MM.1S (cell line): ENCODE measurements around the gene LPCAT3.
"Not testable (repeated sequence)": the region's sequence is repeated elsewhere in the genome, so short reads cannot be mapped to it uniquely, and the experiment has no call there.

ENCODE experiments used
- DNase-seq: peaks from one replicate; pipeline ENCODE4 v3.0.0-alpha.2; 2015
- H2AFZ ChIP-seq: fragments of 300-600 bp; sonication (generic); 2 replicates; pipeline ENCODE4 v1.6.0; 2016; ENCODE audit warnings: antibody characterized with exemption, low read length
- H3F3A ChIP-seq: fragments of 300-600 bp; sonication (generic); 2 replicates; pipeline ENCODE4 v1.6.1; 2016; ENCODE audit warnings: mild to moderate bottlenecking, antibody characterized with exemption, low read length, moderate library complexity, mixed read lengths; ENCODE audit not compliant: insufficient read depth
- H3K27ac ChIP-seq: fragments of 300-600 bp; sonication (generic); 2 replicates; pipeline ENCODE4 v1.5.1; 2016; ENCODE audit warnings: mild to moderate bottlenecking, low read length
- H3K27me3 ChIP-seq: fragments of 300-600 bp; sonication (generic); replicated peaks from 2 replicates; pipeline ENCODE4 v1.6.0; 2016; ENCODE audit warnings: low read length; ENCODE audit not compliant: insufficient read depth
- H3K36me3 ChIP-seq: fragments of 300-600 bp; sonication (generic); replicated peaks from 2 replicates; pipeline ENCODE4 v1.6.1; 2016; ENCODE audit warnings: mild to moderate bottlenecking, low read length, mixed read lengths; ENCODE audit not compliant: insufficient read depth
- H3K4me1 ChIP-seq: fragments of 300-600 bp; sonication (generic); 2 replicates; pipeline ENCODE4 v1.6.1; 2016; ENCODE audit warnings: low read length, mixed read lengths
- H3K4me2 ChIP-seq: fragments of 300-600 bp; sonication (generic); 2 replicates; pipeline ENCODE4 v1.6.0; 2016; ENCODE audit warnings: low read depth, low read length
- H3K4me3 ChIP-seq: fragments of 300-600 bp; sonication (generic); 2 replicates; pipeline ENCODE4 v1.5.1; 2016; ENCODE audit warnings: low read length, mixed read lengths
- H3K79me2 ChIP-seq: fragments of 300-600 bp; sonication (generic); 2 replicates; pipeline ENCODE4 v1.6.1; 2016; ENCODE audit warnings: mixed run types, low read length, mixed read lengths
- H3K9ac ChIP-seq: fragments of 300-600 bp; sonication (generic); 2 replicates; pipeline ENCODE4 v1.6.1; 2016; ENCODE audit warnings: low read length, mixed read lengths
- H3K9me2 ChIP-seq: fragments of 300-600 bp; sonication (generic); replicated peaks from 2 replicates; pipeline ENCODE4 v1.6.1; 2016; ENCODE audit warnings: mild to moderate bottlenecking, low read length, mixed read lengths; ENCODE audit not compliant: insufficient read depth
- H3K9me3 ChIP-seq: fragments of 300-600 bp; sonication (generic); replicated peaks from 2 replicates; pipeline ENCODE4 v1.6.1; 2016; ENCODE audit warnings: mild to moderate bottlenecking, low read length, mixed read lengths; ENCODE audit not compliant: insufficient read depth
- H4K20me1 ChIP-seq: fragments of 300-600 bp; sonication (generic); 2 replicates; pipeline ENCODE4 v1.6.1; 2016; ENCODE audit warnings: mild to moderate bottlenecking, low read length, moderate library complexity, mixed read lengths; ENCODE audit not compliant: insufficient read depth
- EZH2 ChIP-seq: fragments of 300-600 bp; sonication (generic); optimal IDR thresholded peaks from 2 replicates; pipeline ENCODE3; 2017; ENCODE audit warnings: low read depth, mild to moderate bottlenecking, antibody characterized with exemption, low read length, mixed read lengths
- EZH2phosphoT487 ChIP-seq: fragments of 300-600 bp; sonication (generic); IDR thresholded peaks from 2 replicates; pipeline ENCODE4 v1.6.1; 2018; ENCODE audit warnings: antibody characterized with exemption, low read length
- TF ChIP-seq, protein P1 (sequence below): fragments of 300-600 bp; sonication (generic); IDR thresholded peaks from 2 replicates; pipeline ENCODE4 v1.5.1; 2016; ENCODE audit warnings: antibody characterized with exemption, low read length, mixed read lengths

LPCAT3 gene

DNA sequence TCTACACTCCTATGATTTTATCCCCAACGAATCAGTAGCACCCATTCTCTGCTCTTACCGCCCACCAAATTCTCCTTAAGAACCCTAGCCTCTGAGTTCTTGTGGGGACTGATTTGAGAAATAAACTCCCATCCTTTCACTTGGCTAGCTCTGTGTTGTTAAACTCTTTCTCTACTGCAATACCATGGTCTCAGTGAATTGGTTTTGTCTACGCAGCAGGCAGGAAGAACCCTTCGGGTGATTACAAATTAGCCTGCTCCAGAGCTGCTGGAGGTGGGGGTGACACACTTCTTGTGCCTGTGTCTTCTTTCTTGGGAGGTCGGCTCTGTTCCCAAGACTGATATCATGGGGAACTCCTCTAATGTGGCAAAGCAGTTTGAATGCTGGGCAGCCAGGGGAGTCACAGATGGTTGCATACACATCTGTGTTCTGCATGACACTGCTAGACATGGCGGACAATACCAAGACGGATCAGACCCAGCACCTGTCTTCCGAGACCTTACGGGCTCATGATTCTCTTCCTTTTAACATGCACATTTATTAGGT lies 40.6 kb upstream of the LPCAT3 start:
- no peaks in the 10 kb centered on the region for H3K79me2 ChIP-seq
- no peak overlapping the region for H3K4me3 ChIP-seq
- no peak overlapping the region for H3K9ac ChIP-seq
- H4K20me1 ChIP-seq, result no peaks in the 10 kb centered on the region
- no peak overlapping the region for H2AFZ ChIP-seq
- TF ChIP-seq EZH2phosphoT487, result no peak
- TF ChIP-seq EZH2, result no peak
- TF ChIP-seq, protein P1, sequence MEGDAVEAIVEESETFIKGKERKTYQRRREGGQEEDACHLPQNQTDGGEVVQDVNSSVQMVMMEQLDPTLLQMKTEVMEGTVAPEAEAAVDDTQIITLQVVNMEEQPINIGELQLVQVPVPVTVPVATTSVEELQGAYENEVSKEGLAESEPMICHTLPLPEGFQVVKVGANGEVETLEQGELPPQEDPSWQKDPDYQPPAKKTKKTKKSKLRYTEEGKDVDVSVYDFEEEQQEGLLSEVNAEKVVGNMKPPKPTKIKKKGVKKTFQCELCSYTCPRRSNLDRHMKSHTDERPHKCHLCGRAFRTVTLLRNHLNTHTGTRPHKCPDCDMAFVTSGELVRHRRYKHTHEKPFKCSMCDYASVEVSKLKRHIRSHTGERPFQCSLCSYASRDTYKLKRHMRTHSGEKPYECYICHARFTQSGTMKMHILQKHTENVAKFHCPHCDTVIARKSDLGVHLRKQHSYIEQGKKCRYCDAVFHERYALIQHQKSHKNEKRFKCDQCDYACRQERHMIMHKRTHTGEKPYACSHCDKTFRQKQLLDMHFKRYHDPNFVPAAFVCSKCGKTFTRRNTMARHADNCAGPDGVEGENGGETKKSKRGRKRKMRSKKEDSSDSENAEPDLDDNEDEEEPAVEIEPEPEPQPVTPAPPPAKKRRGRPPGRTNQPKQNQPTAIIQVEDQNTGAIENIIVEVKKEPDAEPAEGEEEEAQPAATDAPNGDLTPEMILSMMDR, result no peak
- no peak overlapping the region for H3K4me2 ChIP-seq
- DNase-seq, result no peak
- H3K9me2 ChIP-seq, result no peaks in the 10 kb centered on the region
- no peaks in the 10 kb centered on the region for H3K4me1 ChIP-seq
- H3K9me3 ChIP-seq, result no peaks in the 10 kb centered on the region
- no peaks in the 10 kb centered on the region for H3F3A ChIP-seq
- no peaks in the 10 kb centered on the region for H3K36me3 ChIP-seq
- H3K27ac ChIP-seq, result no peak overlapping the region
- no peaks in the 10 kb centered on the region for H3K27me3 ChIP-seq

DNA sequence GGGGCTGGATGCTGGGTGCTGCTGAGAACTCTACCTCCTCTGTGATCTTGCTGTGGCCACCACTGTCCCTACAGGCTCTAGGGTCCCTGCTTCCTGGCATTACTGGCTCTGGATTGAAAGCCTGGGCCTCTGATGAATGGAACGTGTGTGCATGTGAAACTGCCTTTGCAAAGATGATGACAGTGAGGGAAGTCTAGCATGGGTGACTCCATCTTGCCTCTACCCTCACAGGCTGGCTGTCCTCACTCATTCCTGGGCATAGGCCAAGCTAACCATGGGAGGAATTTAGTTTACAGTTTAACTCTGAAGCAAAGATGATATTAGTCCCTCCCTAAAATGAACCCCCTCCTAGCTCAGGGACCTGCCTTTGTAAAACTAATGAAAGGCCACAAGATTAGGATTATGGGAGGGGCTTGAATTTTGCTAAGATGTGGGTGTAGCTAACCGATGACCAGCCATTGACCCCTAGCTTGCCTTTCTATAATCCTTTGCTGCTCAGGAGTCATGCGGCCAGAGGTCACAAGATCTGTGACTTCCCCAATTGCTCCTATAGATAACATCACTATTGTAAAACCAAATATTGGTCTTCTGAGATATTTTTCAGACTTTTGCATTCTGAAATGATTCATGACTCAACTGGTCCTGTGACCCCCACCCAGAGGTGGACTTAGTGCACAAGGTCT lies 40.0 kb upstream of the LPCAT3 start:
- Histone ChIP-seq H4K20me1 (no peaks in the 10 kb centered on the region), H3K36me3 (no peaks in the 10 kb centered on the region), H2AFZ (no peak overlapping the region), H3K27ac (no peak overlapping the region), H3K9ac (no peak overlapping the region), H3K4me3 (no peak overlapping the region), H3K9me3 (no peaks in the 10 kb centered on the region), H3K27me3 (no peaks in the 10 kb centered on the region), H3K4me1 (no peaks in the 10 kb centered on the region), H3K79me2 (no peaks in the 10 kb centered on the region), H3F3A (no peaks in the 10 kb centered on the region), H3K4me2 (no peak overlapping the region), H3K9me2 (no peaks in the 10 kb centered on the region)
- no peak for TF ChIP-seq EZH2
- TF ChIP-seq EZH2phosphoT487, result no peak
- TF ChIP-seq, protein P1, result no peak
- DNase-seq, result no peak

DNA sequence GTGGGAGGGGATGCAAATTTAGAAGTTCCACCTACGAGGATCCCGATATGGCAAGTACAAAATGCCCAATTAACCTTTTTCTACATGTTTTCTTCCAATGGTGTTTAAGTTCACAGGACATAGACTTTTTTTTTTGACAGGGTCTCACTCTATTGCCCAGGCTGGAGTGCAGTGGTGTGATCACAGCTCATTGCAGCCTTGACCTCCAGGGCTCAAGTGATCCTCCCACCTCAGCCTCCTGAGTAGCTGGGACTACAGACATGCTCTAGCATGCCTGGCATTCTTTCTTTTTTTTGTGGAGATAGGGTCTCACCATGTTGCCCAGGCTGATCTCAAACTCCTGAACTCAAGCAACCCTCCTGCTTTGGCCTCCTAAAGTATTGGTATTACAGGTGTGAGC lies 37.5 kb upstream of the LPCAT3 start:
- H3K27me3 ChIP-seq, H3K79me2 ChIP-seq, H3F3A ChIP-seq, H3K9ac ChIP-seq, H4K20me1 ChIP-seq, H3K27ac ChIP-seq, H3K4me3 ChIP-seq, H3K36me3 ChIP-seq, H2AFZ ChIP-seq, H3K4me2 ChIP-seq, H3K9me2 ChIP-seq, H3K4me1 ChIP-seq, DNase-seq, H3K9me3 ChIP-seq: not testable (repeated sequence)

DNA sequence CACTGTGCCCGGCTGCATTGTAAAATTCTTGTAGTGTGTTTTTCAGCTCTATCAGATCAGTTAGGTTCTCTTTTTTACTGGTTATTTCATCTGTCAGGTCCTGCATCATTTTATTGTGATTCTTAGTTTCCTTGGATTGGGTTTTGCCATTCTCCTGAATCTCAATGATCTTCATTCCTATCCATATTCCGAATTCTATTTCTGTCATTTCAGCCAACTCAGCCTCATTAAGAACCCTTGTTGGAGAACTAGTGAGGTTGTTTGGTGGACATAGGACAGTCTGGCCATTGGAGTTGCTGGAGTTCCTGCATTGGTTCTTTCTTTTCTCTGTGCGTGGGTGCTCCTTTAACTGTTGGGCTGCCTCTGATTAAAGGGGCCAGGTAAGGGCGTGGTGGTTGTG lies 36.6 kb upstream of the LPCAT3 start:
- no peaks in the 10 kb centered on the region for H4K20me1 ChIP-seq
- H3K4me3 ChIP-seq, result no peak overlapping the region
- no peaks in the 10 kb centered on the region for H3K27me3 ChIP-seq
- H3F3A ChIP-seq, result no peaks in the 10 kb centered on the region
- H3K36me3 ChIP-seq, result no peaks in the 10 kb centered on the region
- H3K9ac ChIP-seq, result no peak overlapping the region
- no peaks in the 10 kb centered on the region for H3K9me2 ChIP-seq
- TF ChIP-seq EZH2 (no peak), EZH2phosphoT487 (no peak)
- TF ChIP-seq, protein P1, result no peak
- H3K9me3 ChIP-seq, result no peaks in the 10 kb centered on the region
- no peak overlapping the region for H3K27ac ChIP-seq
- H3K4me2 ChIP-seq, result no peak overlapping the region
- DNase-seq, result no peak
- H3K4me1 ChIP-seq, result peaks cover 4% of the 10 kb centered on the region; the same call in 1 of the 2 replicates
- H3K79me2 ChIP-seq, result no peaks in the 10 kb centered on the region
- no peak overlapping the region for H2AFZ ChIP-seq

DNA sequence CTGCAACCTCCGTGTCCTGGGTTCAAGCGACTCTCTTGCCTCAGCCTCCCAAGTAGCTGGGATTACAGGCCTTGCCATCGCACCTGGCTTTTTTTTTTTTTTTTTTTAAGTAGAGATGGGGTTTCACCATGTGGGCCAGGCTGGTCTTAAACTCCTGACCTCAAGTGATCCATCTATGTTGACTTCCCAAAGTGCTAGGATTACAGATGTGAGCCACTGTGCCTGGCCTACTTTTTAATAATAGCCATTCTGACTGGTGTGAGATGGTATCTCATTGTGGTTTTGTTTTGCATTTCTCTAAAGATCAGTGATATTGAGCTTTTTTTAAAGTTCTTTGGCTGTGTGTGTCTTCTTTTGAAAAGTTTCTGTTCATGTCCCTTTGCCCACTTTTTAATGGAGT lies 31.7 kb upstream of the LPCAT3 start:
- not testable (repeated sequence) for H3K9ac ChIP-seq, H3K36me3 ChIP-seq, H3F3A ChIP-seq, H2AFZ ChIP-seq, H3K9me2 ChIP-seq, H3K9me3 ChIP-seq, H3K27ac ChIP-seq, H3K79me2 ChIP-seq, H3K4me2 ChIP-seq, H4K20me1 ChIP-seq, H3K4me3 ChIP-seq, H3K27me3 ChIP-seq
- H3K4me1 ChIP-seq, result peaks cover 16% of the 10 kb centered on the region
- DNase-seq, result peak; percentile 20
